Suprapubic skin (tissue), 4 donors: ENCODE measurements around the gene PPP4C. TPM values are rescaled to one million over a fixed set of nuclear protein-coding genes. Genes with fewer than 3 reads are reported as not detected.
A peak's percentile ranks its signal among the peaks of the same experiment; 100 is the strongest.

Experiments used
- DNase-seq, 2 donors: peaks; one replicate each; pipeline ENCODE4 v3.0.0-alpha.2; 2019; ENCODE audit warnings: low spot score in 2 of 2
- H3K27ac ChIP-seq: fragments of 200-600 bp; sonication (generic); one replicate; pipeline ENCODE4 v1.5.1; 2019
- H3K27me3 ChIP-seq: fragments of 200-600 bp; sonication (generic); one replicate; pipeline ENCODE4 v1.5.1; 2019
- H3K36me3 ChIP-seq: fragments of 200-600 bp; sonication (generic); one replicate; pipeline ENCODE4 v1.5.1; 2019
- H3K4me1 ChIP-seq: fragments of 200-600 bp; sonication (generic); one replicate; pipeline ENCODE4 v1.5.1; 2019
- H3K4me3 ChIP-seq: fragments of 200-600 bp; sonication (generic); one replicate; pipeline ENCODE4 v1.5.1; 2019; ENCODE audit warnings: mild to moderate bottlenecking
- H3K9me3 ChIP-seq: fragments of 200-600 bp; sonication (generic); one replicate; pipeline ENCODE4 v1.5.1; 2019
- CTCF ChIP-seq, 2 donors: fragments of 200-600 bp in 1 of 2; fragments of 450-650 bp in 1 of 2; sonication (generic) in 1 of 2; IDR thresholded peaks; one replicate each; pipeline ENCODE4 v1.5.1; 2016 to 2019; ENCODE audit warnings: antibody characterized with exemption in 2 of 2, mild to moderate bottlenecking in 1 of 2, moderate library complexity in 1 of 2
- EP300 ChIP-seq: sonication (generic); formaldehyde crosslinking; IDR thresholded peaks from one replicate; pipeline ENCODE4 v1.6.1; 2017; ENCODE audit warnings: antibody characterized with exemption
- POLR2A ChIP-seq, 2 donors: fragments of 450-650 bp; IDR thresholded peaks; one replicate each; pipeline ENCODE4 v1.6.1; 2017; ENCODE audit warnings: antibody characterized with exemption in 2 of 2, mild to moderate bottlenecking in 2 of 2, moderate library complexity in 2 of 2
- POLR2AphosphoS5 ChIP-seq, 3 donors: sonication (generic); formaldehyde crosslinking; IDR thresholded peaks; one replicate each; pipeline ENCODE4 v1.6.1; 2017; ENCODE audit warnings: antibody characterized with exemption in 3 of 3
- WGBS: methylation state at CpG from one replicate; pipeline ENCODE4 v1.1.5; 2018; 5-methylcytosine and 5-hydroxymethylcytosine counted together
- total RNA-seq, 4 donors: library from RNA; depleted of rRNA; stranded (reverse); fragments of >200 nt; gene quantifications; one replicate each; pipeline ENCODE4 v1.1.0, GENCODE V29; 2016

The PPP4C gene
- total RNA-seq, 4 donors from 2014 or later = 52.0 to 66.0 (median 61.2) TPM

DNA sequence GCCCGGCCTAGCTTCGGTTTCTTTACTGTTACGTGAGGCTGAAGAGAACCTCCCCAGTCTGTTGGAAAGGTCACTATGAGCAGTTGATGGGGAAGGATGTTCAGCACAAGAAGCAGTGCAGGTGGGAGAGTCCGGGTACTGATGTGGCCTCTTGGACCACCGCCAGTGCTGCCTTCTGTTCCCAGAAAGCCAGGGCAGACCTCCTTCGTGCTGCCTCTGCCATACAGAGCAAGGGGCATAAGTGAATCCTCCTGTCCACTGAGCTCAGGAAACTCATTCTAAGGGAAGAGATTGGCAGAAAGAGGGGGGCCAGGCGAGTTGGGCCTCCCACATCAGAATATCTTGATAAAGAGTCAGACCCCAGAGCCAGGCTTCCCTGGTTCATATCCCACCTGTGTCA, 3.7 kb downstream of the PPP4C start:
- Histone ChIP-seq H3K27ac (no peak overlapping the region), H3K36me3 (peaks cover 60% of the 10 kb centered on the region), H3K27me3 (no peaks in the 10 kb centered on the region), H3K4me3 (no peak overlapping the region), H3K4me1 (peaks cover 35% of the 10 kb centered on the region), H3K9me3 (no peaks in the 10 kb centered on the region)
- no peak for TF ChIP-seq POLR2A (IDR thresholded peaks at IDR 0.05)
- 90% methylated on average over 5 of the region's 7 CpGs for WGBS
- DNase-seq = no peak

DNA sequence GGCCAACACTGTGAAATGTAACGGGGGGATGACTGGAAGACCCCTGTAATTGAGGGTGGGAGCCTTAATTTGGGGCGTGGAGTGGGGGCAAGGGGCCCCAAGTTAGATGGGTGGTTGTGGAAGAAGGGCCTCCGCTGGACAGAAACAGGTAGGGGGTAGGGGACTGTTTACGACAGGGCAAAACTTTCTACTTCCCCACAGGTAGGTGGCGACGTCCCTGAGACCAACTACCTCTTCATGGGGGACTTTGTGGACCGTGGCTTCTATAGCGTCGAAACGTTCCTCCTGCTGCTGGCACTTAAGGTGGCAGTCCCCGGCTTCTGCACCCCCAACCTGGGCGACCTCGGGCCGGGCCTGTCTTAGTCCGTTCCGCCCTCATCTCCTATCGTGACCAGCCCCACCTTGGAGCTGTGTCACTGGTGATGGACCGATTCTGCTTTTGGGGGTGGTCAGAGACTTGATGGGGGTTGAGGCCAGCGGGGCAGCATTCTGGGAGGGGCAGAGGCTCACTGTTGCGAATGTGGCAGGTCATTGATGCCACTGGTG, 6.8 kb downstream of the PPP4C start:
- WGBS = 88% methylated on average over 20 of the region's 20 CpGs
- H3K27me3 ChIP-seq = no peaks in the 10 kb centered on the region
- H3K4me1 ChIP-seq = peaks cover 18% of the 10 kb centered on the region
- TF ChIP-seq CTCF (IDR thresholded peaks at IDR 0.05) (peak in 1 of 2 donors; percentile 6), POLR2AphosphoS5 (IDR thresholded peaks at IDR 0.05) (no peak), EP300 (no peak)
- no peak overlapping the region for H3K27ac ChIP-seq
- no peak for DNase-seq
- no peaks in the 10 kb centered on the region for H3K9me3 ChIP-seq
- peaks cover 81% of the 10 kb centered on the region for H3K36me3 ChIP-seq
- no peak overlapping the region for H3K4me3 ChIP-seq

DNA sequence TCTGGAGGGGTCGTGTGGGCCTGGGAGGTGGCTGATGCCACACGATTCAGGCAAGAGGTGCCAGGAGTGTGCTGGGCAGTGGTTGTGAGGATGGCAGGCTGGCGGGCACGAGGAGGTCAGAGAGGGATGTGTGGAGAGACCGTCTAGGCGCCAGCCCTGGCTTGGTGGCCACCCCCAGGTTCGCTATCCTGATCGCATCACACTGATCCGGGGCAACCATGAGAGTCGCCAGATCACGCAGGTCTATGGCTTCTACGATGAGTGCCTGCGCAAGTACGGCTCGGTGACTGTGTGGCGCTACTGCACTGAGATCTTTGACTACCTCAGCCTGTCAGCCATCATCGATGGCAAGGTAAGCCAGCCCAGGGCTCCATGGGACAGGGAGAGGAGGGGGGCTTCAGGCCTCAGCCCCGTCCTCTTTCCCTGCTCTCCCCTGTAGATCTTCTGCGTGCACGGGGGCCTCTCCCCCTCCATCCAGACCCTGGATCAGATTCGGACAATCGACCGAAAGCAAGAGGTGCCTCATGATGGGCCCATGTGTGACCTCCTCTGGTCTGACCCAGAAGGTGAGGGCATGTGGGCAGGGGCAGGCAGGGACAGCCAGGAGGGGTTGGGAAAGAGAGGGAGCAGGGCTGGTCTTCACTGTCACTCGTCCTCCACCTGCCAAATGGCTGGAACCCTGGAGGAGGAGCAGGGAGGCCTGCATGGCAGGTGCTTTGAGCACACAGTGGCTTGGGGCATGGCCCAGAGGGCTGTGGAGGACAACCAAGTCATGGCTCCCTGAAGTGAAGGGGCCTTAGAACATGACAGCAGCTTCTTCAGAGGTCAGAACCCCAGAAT, 7.6 kb downstream of the PPP4C start:
- no peak for DNase-seq
- H3K27me3 ChIP-seq = no peaks in the 10 kb centered on the region
- no peak for TF ChIP-seq CTCF (IDR thresholded peaks at IDR 0.05)
- no peak for TF ChIP-seq POLR2AphosphoS5 (IDR thresholded peaks at IDR 0.05)
- TF ChIP-seq EP300 = no peak
- no peak for TF ChIP-seq POLR2A (IDR thresholded peaks at IDR 0.05)
- no peaks in the 10 kb centered on the region for H3K9me3 ChIP-seq
- peaks cover 78% of the 10 kb centered on the region for H3K36me3 ChIP-seq
- WGBS = 93% methylated on average over 13 of the region's 24 CpGs
- no peak overlapping the region for H3K27ac ChIP-seq
- H3K4me3 ChIP-seq = no peak overlapping the region
- H3K4me1 ChIP-seq = peaks cover 15% of the 10 kb centered on the region

DNA sequence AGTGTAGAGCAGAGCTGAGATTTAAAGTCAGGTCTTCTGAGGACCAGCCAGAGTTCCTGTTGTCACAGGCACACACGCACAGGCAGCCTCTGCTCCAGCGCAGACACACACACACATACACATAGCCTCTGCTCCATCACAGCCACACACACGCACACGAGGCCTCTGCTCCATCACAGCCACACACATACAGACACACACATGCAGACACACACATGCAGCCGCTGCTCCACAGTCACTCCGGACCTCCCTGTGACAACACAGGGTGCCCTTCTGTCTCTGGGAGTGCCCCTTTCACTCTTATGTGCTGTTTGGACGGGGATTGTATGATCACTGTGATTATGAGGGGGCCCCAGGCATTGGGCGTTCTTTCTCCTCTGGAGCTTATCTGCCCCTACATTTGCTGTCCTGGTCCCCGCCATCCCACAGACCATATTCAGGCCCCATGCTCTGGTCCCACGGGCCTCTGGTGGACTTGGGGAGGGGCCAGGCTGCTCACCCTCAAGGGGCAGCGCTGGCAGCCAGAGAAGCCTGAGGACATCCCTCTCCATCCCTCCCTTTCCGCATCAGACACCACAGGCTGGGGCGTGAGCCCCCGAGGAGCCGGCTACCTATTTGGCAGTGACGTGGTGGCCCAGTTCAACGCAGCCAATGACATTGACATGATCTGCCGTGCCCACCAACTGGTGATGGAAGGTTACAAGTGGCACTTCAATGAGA, 8.5 kb downstream of the PPP4C start:
- H3K9me3 ChIP-seq = no peaks in the 10 kb centered on the region
- H3K4me1 ChIP-seq = peaks cover 18% of the 10 kb centered on the region
- no peaks in the 10 kb centered on the region for H3K27me3 ChIP-seq
- H3K4me3 ChIP-seq = no peak overlapping the region
- 82% methylated on average over 15 of the region's 18 CpGs for WGBS
- DNase-seq = no peak
- TF ChIP-seq POLR2AphosphoS5 (IDR thresholded peaks at IDR 0.05) = no peak
- TF ChIP-seq EP300 = no peak
- H3K36me3 ChIP-seq = peaks cover 72% of the 10 kb centered on the region
- no peak overlapping the region for H3K27ac ChIP-seq

GRCh38 chr16:30084816-30085159, 9.0 kb downstream of the PPP4C start:
- Histone ChIP-seq H3K4me3 (no peak overlapping the region), H3K27ac (peak overlapping the region; percentile 37), H3K9me3 (no peaks in the 10 kb centered on the region), H3K36me3 (peaks cover 67% of the 10 kb centered on the region), H3K4me1 (peaks cover 22% of the 10 kb centered on the region), H3K27me3 (no peaks in the 10 kb centered on the region)
- TF ChIP-seq POLR2AphosphoS5 (IDR thresholded peaks at IDR 0.05) (no peak), POLR2A (IDR thresholded peaks at IDR 0.05) (no peak), CTCF (IDR thresholded peaks at IDR 0.05) (no peak), EP300 (no peak)
- 41% methylated on average over 15 of the region's 17 CpGs for WGBS
- no peak for DNase-seq

DNA sequence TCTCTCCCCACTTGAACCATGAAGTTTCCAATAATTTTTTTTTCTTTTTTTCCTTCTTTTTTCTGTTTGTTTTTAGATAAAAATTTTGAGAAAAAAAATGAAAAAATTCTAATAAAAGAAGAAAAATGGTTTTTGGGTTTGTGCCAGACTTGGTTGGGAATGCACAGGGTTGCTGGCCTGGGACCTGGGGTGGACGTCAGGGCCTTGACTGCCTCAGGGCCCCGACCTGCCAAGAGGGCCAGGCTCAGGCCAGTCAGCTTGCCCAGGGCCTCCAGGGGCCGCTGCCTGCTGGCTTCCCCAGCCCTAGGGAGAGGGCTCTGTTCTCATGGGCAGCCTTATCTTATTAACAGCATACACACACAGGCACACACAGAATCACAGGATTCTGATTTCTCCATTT, 9.5 kb downstream of the PPP4C start:
- TF ChIP-seq POLR2AphosphoS5 (IDR thresholded peaks at IDR 0.05) = no peak
- TF ChIP-seq CTCF (IDR thresholded peaks at IDR 0.05) = no peak
- TF ChIP-seq POLR2A (IDR thresholded peaks at IDR 0.05) = no peak
- no peak for TF ChIP-seq EP300
- Histone ChIP-seq H3K36me3 (peaks cover 62% of the 10 kb centered on the region), H3K27ac (peak overlapping the region; percentile 37), H3K27me3 (no peaks in the 10 kb centered on the region), H3K4me1 (peaks cover 24% of the 10 kb centered on the region), H3K4me3 (no peak overlapping the region), H3K9me3 (no peaks in the 10 kb centered on the region)
- no peak for DNase-seq
- 62% methylated on average over 3 of the region's 3 CpGs for WGBS
